ENCODE results near the gene LDLR. TPM values are rescaled to one million over a fixed set of nuclear protein-coding genes. Genes with fewer than 3 reads are reported as not detected.

The LDLR gene
- total and polyA plus RNA-seq, 2 donors (not counting 3 experiments of a cell fraction or from before 2014, with no cell fraction given) = 142 to 174 TPM

GRCh38 chr19:11125994-11126685, 36.9 kb downstream of the LDLR start:
- Histone ChIP-seq H3K36me3 (ENCODE audit: control insufficient read depth in 2 of 2, extremely low read depth in 1 of 2, insufficient read depth in 2 of 2, low read length in 2 of 2) (peaks cover 17 to 31% of the 10 kb centered on the region in 2 experiments), H3K9me1 (replicated peaks; ENCODE audit: control insufficient read depth, extremely low read depth, insufficient read depth, low read length) (no peaks in the 10 kb centered on the region), H3K27ac (ENCODE audit: insufficient read depth, low read depth, low read length) (no peak overlapping the region), H2AFZ (ENCODE audit: low read depth, low read length) (no peak overlapping the region), H3K4me2 (ENCODE audit: insufficient read depth, low read length) (no peak overlapping the region), H3K79me2 (ENCODE audit: control insufficient read depth, insufficient read depth, low read length) (peaks cover 15% of the 10 kb centered on the region), H3K4me3 (replicated peaks in 1 of 3; ENCODE audit: insufficient read depth in 1 of 3, low read depth in 1 of 3, low read length in 3 of 3) (no peak overlapping the region), H4K20me1 (replicated peaks; ENCODE audit: control insufficient read depth, extremely low read depth, insufficient read depth, low read length) (no peaks in the 10 kb centered on the region), H3K9ac (replicated peaks; ENCODE audit: extremely low read depth, insufficient read depth, low read length) (no peak overlapping the region), H3K27me3 (ENCODE audit: control insufficient read depth in 2 of 2, insufficient read depth in 2 of 2, low read length in 2 of 2) (no peaks in the 10 kb centered on the region), H3K9me3 (replicated peaks; ENCODE audit: control insufficient read depth, insufficient read depth, low read length) (no peaks in the 10 kb centered on the region), H3K4me1 (ENCODE audit: control insufficient read depth, extremely low read depth, insufficient read depth, low read length) (peaks cover 4% of the 10 kb centered on the region)
- TF ChIP-seq POLR2A (IDR thresholded peaks at IDR 0.05; ENCODE audit: low read depth, low read length) = no peak
- peak; percentile 61 to 72 for TF ChIP-seq CTCF (IDR thresholded peaks at IDR 0.05; ENCODE audit: extremely low read depth in 1 of 2, insufficient read depth in 1 of 2, low read depth in 1 of 2, low read length in 2 of 2)
- no peak for TF ChIP-seq POLR2AphosphoS5 (IDR thresholded peaks at IDR 0.05; ENCODE audit: insufficient read depth, low read depth, low read length)
- no peak for TF ChIP-seq MYC (IDR thresholded peaks at IDR 0.05; ENCODE audit: low read depth, low read length)
- TF ChIP-seq FOS (IDR thresholded peaks at IDR 0.05; ENCODE audit: borderline replicate concordance, insufficient read depth, low read length) = no peak
- dilution Hi-C loops (cut with MboI; ENCODE audit: extremely low pct_ligation_motif_present, low sequenced_read_pairs) (no loop called here), intact Hi-C loops (cut with micrococcal nuclease) (no loop called here)
- BruUV-seq (replicated peaks) = no TSS peak
- CTCF ChIA-PET = interaction anchor here (0.6 to 4.7 kb wide), 45 partner anchors 9 to 190 kb away, joined by 3 to 116 read pairs (median 6); partner anchors contain the start of genes KANK2, LDLR and SPC24
- DNase-seq (ENCODE audit: low read depth, low spot score) (peak; percentile 68), FAIRE-seq (peak; percentile 38)
- POLR2A ChIA-PET = interaction anchor here (0.6 to 0.7 kb wide), 3 partner anchors 17 to 220 kb away, joined by 3 to 4 read pairs (median 3); partner anchors contain the start of genes CCDC159, KANK2 and TMEM205

Measured in endothelial cell of umbilical vein (primary cell).